GM08714 (cell line): ENCODE data around the gene PSPH.
"Not testable (repeated sequence)": the region's sequence is repeated elsewhere in the genome, so short reads cannot be mapped to it uniquely, and the experiment has no call there.

Source experiments
- H3K4me3 ChIP-seq: fragments of 200-500 bp; sonication (Bioruptor generic); 2 replicates; pipeline ENCODE4 v1.5.1; 2014; ENCODE audit warnings: mild to moderate bottlenecking, low read length, inconsistent platforms
- ZNF274 ChIP-seq: IDR thresholded peaks from 2 replicates; pipeline ENCODE4 v1.6.1; 2012; ENCODE audit warnings: mild to moderate bottlenecking, low read depth, low read length

Gene PSPH

GRCh38 chr7:56051339-56052191 is at the start of gene PSPH, which contains the start of gene CCT6A:
PSPH (minus strand) TSS chr7:56051444; CDS start chr7:56021212, 30,232 bp downstream.
CCT6A (plus strand) TSS chr7:56051765; CDS start chr7:56051849, 84 bp downstream.
- H3K4me3 ChIP-seq: peak within 1 kb of the TSS; percentile 98
- no peak for TF ChIP-seq ZNF274

- no peak overlapping the region for H3K4me3 ChIP-seq
- TF ChIP-seq ZNF274: no peak
These were observed 48.4 kb upstream of the PSPH start for GRCh38 chr7:56099653-56100052.

DNA sequence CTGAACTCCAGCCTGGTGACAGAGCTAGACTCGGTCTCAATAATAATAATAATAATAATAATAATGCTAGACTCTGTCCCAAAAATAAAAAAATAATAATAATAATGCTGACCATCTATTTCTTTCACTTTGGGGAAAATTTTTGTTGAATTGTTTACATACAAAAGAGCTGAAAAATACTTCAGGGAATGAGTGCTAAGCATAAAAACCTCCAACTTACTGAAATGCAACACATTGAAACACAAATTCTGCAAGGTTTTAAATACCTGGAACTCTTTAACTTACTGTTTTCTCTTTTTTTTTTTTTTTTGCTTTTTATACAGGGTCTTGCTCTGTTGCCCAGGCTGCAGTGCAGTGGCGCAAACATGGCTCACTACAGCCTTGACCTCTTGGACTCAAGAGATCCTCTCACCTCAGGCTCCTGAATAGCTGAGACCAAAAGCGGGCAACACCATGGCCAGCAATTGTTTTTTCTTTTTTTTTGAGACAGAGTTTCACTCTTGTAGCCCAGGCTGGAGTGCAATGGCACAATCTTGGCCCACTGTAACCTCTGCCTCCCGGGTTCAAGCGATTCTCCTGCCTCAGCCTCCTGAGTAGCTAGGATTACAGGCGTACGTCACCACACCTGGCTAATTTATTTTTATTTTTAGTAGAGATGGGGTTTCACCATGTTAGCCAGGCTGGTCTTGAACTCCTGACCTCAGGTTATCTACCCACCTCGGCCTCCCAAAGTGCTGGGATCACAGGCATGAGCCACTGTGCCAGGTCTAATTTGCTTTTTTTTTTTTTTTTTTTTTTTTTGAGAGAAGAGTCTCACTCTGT is 47.2 kb upstream of the PSPH start:
- H3K4me3 ChIP-seq: not testable (repeated sequence)

GRCh38 chr7:56097700-56098099 is 46.5 kb upstream of the PSPH start:
- H3K4me3 ChIP-seq: no peak overlapping the region
- TF ChIP-seq ZNF274: no peak

GRCh38 chr7:56092789-56093531 is 41.7 kb upstream of the PSPH start, which contains the start of gene PHKG1:
PHKG1 (minus strand) TSS chr7:56092952; CDS start chr7:56088941, 4,011 bp downstream.
- no peak for TF ChIP-seq ZNF274
- no peak within 1 kb of the TSS for H3K4me3 ChIP-seq

DNA sequence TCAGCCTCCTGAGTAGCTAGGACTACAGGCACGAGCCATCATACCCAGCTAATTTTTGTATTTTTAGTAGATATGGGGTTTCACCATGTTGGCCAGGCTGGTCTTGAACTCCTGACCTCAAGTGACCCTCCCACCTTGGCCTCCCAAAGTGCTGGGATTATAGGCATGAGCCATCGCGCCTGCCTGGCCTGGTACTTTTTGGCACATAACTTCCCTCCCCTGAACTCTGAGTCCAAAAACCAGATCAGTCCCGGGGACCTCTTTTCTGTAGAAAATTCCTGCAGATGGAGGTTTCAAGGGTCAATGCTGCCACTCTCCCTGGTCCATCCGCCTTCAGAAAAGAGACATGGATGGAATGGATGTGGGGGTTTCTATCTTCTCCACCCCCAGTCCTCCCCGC is 41.1 kb upstream of the PSPH start:
- H3K4me3 ChIP-seq: not testable (repeated sequence)

GRCh38 chr7:56091591-56091990 is 40.3 kb upstream of the PSPH start:
- no peak for TF ChIP-seq ZNF274
- H3K4me3 ChIP-seq: no peak overlapping the region

DNA sequence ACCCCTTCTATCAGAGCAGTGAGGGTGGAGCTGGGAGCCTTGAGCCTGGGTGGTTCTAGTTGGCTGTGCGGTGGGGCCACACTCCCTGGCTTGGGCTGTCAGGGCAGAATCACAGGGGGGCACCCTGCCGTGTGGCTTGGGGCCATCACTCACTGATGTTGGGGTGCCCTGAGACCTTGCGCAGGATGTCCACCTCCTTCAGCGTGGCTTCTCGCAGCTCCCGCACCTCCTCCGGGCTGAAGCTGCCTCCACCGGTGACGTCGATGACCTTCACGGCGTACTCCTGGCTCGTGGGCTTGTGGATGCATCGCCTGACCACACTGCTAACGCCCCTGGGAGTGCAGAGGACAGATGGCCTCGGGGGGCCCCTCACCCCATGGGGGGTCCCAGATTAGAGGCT is 36.2 kb upstream of the PSPH start:
- H3K4me3 ChIP-seq: no peak overlapping the region
- TF ChIP-seq ZNF274: no peak

DNA sequence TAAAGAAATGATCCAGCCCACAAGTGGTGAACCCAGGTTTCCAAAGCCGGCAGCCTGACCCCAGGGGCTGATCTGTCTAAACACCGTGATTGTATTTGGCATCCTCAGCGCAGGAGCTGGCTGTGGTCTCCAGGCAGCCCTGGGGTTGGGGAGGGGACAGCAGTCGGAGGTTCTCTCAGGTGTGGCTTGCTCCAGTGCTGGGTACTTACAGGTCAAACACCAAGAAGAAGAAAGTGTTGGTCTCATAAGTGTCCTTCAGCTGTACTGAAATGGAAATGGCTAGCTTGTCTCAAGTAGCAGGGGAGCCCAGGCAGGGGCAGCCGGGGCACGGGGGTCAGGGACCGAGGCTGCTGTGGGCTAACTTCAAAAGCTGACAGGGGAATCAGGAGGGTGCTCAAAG is 35.5 kb upstream of the PSPH start:
- H3K4me3 ChIP-seq: no peak overlapping the region
- no peak for TF ChIP-seq ZNF274

GRCh38 chr7:56083150-56083785 is 32.0 kb upstream of the PSPH start:
- no peak for TF ChIP-seq ZNF274
- H3K4me3 ChIP-seq: no peak overlapping the region

GRCh38 chr7:56081626-56082340 is 30.5 kb upstream of the PSPH start:
- TF ChIP-seq ZNF274: no peak
- no peak overlapping the region for H3K4me3 ChIP-seq

GRCh38 chr7:56080726-56081435 is 29.6 kb upstream of the PSPH start:
- H3K4me3 ChIP-seq: not testable (repeated sequence)
